ENCODE measurements around the gene S100B. TPM values are rescaled to one million over a fixed set of nuclear protein-coding genes. Genes with fewer than 3 reads are reported as not detected.

Gene S100B
- total and polyA plus RNA-seq, 9 of the 15 experiments (the other 6 are each of a cell fraction or from before 2014, with no cell fraction given): not detected

DNA sequence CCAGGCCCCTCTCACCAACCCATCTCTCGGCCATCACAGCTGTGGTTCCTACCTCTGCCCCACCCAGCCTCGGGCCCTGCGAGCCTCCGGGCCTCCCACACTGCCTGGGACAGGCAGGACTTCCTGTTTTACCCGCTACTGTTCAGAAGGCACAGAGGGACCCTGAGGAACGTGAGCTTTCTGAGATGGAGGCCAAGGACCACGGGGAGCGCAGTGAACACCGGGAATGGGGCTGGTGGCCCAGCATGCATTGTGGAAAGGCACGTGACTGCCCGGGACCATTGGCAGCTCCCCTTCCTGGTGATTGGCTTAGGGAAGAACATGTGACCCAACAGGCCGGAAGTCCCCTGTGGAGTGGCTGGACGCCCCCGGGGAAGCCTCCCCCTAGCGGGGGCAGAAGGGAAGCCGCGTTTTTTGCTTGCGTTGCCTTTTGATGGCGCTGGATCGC lies 7.0 kb downstream of the S100B start (continued):
- TF ChIP-seq, protein P1, sequence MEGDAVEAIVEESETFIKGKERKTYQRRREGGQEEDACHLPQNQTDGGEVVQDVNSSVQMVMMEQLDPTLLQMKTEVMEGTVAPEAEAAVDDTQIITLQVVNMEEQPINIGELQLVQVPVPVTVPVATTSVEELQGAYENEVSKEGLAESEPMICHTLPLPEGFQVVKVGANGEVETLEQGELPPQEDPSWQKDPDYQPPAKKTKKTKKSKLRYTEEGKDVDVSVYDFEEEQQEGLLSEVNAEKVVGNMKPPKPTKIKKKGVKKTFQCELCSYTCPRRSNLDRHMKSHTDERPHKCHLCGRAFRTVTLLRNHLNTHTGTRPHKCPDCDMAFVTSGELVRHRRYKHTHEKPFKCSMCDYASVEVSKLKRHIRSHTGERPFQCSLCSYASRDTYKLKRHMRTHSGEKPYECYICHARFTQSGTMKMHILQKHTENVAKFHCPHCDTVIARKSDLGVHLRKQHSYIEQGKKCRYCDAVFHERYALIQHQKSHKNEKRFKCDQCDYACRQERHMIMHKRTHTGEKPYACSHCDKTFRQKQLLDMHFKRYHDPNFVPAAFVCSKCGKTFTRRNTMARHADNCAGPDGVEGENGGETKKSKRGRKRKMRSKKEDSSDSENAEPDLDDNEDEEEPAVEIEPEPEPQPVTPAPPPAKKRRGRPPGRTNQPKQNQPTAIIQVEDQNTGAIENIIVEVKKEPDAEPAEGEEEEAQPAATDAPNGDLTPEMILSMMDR (IDR thresholded peaks at IDR 0.05 in 2 of 3, conservative IDR thresholded peaks at IDR 0.05 in 1 of 3; ENCODE audit: insufficient read depth in 2 of 3, low read depth in 1 of 3, low read length in 3 of 3): peak in 2 of 3 experiments; percentile 30 to 56; a peak in 3 of 6 replicates
- no peak for TF ChIP-seq ZKSCAN3 (CRISPR knock-in tag; IDR thresholded peaks at IDR 0.05)
- TF ChIP-seq SPI1 (IDR thresholded peaks at IDR 0.05; ENCODE audit: borderline replicate concordance, low read depth, low read length): peak; percentile 78
- TF ChIP-seq MITF (IDR thresholded peaks at IDR 0.05): no peak
- no peak for TF ChIP-seq MAFF (IDR thresholded peaks at IDR 0.05; ENCODE audit: low read length)
- no peak for TF ChIP-seq IRF9 (tag; IDR thresholded peaks at IDR 0.05)
- TF ChIP-seq ATF1 (CRISPR knock-in tag; IDR thresholded peaks at IDR 0.05): no peak
- no peak for TF ChIP-seq ATF1 (tag; IDR thresholded peaks at IDR 0.05)
- 0 out of 2 replicates have a peak, but pooled peaks have one; percentile 21 for TF ChIP-seq ZNF384 (IDR thresholded peaks at IDR 0.05; ENCODE audit: low read depth, low read length)
- TF ChIP-seq FOS (IDR thresholded peaks at IDR 0.05; ENCODE audit: extremely low read depth, insufficient read length): peak; percentile 57
- no peak for TF ChIP-seq SIN3A (IDR thresholded peaks at IDR 0.05; ENCODE audit: borderline replicate concordance in 2 of 2, control insufficient read depth in 1 of 2, low read depth in 2 of 2, low read length in 2 of 2)
- no peak for TF ChIP-seq ZNF140 (CRISPR knock-in tag; IDR thresholded peaks at IDR 0.05)
- TF ChIP-seq, protein P2, sequence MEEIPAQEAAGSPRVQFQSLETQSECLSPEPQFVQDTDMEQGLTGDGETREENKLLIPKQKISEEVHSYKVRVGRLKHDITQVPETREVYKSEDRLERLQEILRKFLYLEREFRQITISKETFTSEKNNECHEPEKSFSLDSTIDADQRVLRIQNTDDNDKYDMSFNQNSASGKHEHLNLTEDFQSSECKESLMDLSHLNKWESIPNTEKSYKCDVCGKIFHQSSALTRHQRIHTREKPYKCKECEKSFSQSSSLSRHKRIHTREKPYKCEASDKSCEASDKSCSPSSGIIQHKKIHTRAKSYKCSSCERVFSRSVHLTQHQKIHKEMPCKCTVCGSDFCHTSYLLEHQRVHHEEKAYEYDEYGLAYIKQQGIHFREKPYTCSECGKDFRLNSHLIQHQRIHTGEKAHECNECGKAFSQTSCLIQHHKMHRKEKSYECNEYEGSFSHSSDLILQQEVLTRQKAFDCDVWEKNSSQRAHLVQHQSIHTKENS (CRISPR knock-in tag; IDR thresholded peaks at IDR 0.05): no peak
- TF ChIP-seq RBM17 (IDR thresholded peaks at IDR 0.05; ENCODE audit: borderline replicate concordance, low read depth, low read length): no peak
- no peak for TF ChIP-seq BRD4 (IDR thresholded peaks at IDR 0.05)
- TF ChIP-seq NFYB (IDR thresholded peaks at IDR 0.05; ENCODE audit: extremely low read depth, insufficient read length): peak; percentile 92
- no peak for TF ChIP-seq KDM2B (CRISPR knock-in tag; IDR thresholded peaks at IDR 0.05)
- TF ChIP-seq, protein P3, sequence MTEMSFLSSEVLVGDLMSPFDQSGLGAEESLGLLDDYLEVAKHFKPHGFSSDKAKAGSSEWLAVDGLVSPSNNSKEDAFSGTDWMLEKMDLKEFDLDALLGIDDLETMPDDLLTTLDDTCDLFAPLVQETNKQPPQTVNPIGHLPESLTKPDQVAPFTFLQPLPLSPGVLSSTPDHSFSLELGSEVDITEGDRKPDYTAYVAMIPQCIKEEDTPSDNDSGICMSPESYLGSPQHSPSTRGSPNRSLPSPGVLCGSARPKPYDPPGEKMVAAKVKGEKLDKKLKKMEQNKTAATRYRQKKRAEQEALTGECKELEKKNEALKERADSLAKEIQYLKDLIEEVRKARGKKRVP (CRISPR knock-in tag; IDR thresholded peaks at IDR 0.05): no peak
- peak; percentile 62; the same call in 1 of the 2 replicates for TF ChIP-seq ZNF143 (CRISPR knock-in tag; IDR thresholded peaks at IDR 0.05)
- no peak for TF ChIP-seq RBFOX2 (IDR thresholded peaks at IDR 0.05; ENCODE audit: low read depth, low read length)
- TF ChIP-seq, protein P4, sequence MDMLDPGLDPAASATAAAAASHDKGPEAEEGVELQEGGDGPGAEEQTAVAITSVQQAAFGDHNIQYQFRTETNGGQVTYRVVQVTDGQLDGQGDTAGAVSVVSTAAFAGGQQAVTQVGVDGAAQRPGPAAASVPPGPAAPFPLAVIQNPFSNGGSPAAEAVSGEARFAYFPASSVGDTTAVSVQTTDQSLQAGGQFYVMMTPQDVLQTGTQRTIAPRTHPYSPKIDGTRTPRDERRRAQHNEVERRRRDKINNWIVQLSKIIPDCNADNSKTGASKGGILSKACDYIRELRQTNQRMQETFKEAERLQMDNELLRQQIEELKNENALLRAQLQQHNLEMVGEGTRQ (CRISPR knock-in tag; IDR thresholded peaks at IDR 0.05): peak; percentile 93
- peak; percentile 12; the same call in 1 of the 2 replicates for TF ChIP-seq PHF8 (IDR thresholded peaks at IDR 0.05; ENCODE audit: borderline replicate concordance, low read length)

All from K562 (cell line).